HG03520 (cell line): Measurements from ENCODE around the gene ALCAM.
"Not testable (repeated sequence)": the region's sequence is repeated elsewhere in the genome, so short reads cannot be mapped to it uniquely, and the experiment has no call there.

Source experiments
- ATAC-seq: cut with Tn5 transposase; IDR thresholded peaks from one replicate; pipeline ENCODE4 v1.9.1; 2021; ENCODE audit warnings: mild to moderate bottlenecking, moderate library complexity; ENCODE audit not compliant: unreplicated experiment

Gene ALCAM

DNA sequence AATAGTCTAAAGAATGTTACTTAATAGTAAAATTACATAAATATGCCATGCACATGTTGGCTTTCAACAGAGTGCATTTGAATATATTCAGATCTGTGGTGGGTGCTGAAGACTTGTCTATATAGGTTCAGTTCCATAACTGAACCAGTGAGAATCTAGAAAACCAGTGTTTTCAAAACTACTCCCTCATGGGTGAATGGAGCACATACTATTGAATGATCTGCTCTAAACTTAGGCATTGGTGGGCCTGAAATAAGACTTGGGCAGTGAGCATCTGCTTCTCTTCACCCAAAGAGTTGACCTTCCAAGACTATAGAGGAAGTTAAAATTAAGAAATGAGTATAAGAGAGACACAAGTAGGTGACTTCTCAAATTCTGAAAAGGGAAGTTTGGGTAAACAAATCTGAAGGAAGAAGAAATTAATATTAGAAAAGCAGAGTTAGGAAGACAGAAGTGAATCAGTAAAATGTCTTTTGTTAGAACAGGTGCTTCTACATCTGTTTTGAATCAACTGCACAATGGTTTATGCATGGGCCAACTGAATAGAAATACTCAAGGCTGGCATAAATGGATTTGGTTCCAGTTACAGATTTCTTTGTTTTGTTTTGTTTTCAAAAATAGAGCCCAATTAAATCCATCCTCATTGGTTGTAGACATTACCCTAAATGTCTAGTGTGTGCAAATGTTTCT is 19.3 kb downstream of the ALCAM start:
- peak; percentile 74 for ATAC-seq

- ATAC-seq: no peak
These were observed 20.5 kb downstream of the ALCAM start for GRCh38 chr3:105387122-105387751.

DNA sequence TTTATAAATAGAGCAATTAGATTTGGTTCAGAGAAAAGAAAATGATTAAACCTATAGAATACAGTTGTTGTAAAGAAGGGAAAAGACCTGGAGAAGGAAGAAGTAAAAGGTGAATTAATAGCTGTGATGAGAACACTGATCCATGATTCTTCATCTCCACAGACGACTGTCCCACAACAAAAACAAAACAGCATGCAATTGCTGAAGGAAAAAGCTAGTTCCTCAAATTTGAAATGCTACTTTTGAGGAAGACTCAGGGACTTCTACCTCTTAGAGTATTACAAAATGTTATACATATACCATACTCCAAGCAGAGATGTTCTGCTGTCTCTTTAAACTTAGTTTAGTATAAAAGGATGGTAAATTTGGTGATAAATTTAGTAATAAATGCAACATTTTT is 21.5 kb downstream of the ALCAM start:
- ATAC-seq: no peak

DNA sequence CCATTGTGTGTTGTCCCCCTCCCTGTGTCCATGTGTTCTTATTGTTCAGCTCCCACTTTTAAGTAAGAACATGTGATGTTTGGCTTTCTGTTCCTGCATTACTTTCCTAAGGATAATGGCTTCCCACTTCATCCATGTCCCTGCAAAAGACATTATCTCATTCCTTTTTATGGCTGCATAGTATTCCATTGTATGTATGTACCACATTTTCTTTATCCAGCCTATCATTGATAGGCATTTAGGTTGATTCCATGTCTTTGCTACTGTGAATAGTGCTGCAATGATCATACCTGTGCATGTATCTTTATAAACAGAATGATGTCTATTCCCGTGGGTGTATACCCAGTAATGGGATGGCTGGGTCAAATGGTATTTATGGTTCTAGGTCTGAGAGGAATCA is 23.1 kb downstream of the ALCAM start:
- not testable (repeated sequence) for ATAC-seq

GRCh38 chr3:105392598-105392997 is 25.9 kb downstream of the ALCAM start:
- not testable (repeated sequence) for ATAC-seq

DNA sequence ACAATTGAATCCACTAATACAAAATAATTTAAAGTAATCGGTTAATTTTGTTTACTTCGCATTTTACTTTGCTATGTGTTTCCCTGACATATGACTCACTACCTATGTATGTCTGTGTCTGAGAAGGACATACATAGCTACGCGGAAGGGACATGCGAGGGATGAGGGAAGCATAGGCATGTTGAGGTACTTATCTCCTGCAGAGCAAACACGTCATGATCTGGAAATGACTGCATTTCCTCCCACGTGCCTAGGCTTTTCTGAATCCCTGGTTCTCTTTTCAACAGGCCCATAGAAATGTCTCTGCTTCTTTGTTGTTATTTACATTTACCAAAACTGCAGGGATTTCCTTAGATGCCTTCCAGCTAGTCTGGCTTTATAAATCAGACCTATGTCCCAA is 27.5 kb downstream of the ALCAM start:
- ATAC-seq: no peak

DNA sequence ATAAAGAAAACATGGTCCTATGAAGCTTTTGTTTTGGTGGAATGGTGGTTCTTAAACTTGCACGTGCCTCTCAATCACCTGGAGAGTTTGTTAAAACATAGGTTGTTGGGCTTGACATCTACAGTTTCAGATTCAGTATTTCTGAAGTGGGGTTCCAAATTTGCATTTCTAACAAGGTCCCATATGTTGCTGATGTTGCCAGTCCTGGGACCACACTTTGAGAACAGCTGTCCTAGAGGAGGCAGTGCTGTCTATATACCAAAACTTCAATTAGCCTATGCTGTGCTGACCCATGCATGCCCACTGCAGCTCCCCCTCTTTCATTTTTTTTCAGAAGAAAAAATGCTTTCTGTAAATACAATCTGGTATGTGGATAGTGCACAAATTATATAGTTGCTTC is 31.3 kb downstream of the ALCAM start:
- no peak for ATAC-seq

- ATAC-seq: no peak
These were observed 31.7 kb downstream of the ALCAM start for GRCh38 chr3:105398437-105398836.

DNA sequence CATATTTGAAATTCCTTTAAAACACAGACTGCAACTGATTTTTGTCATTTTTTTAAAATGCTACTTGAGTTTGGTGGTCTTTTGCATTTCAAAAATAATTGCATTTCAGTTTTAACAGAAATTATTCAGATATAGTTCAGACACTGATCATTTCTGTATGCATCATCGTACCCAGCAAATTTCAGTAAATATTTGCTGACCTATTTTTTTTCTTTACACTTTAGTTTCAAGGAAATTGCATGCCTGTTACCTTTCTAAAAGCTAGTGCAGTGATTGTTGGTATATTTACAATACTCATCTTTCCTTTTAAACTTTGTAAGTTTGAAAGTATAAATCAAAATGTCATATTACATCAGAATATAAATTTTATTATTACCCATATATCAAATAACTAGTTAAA is 32.4 kb downstream of the ALCAM start:
- no peak for ATAC-seq

GRCh38 chr3:105399611-105400010 is 32.9 kb downstream of the ALCAM start:
- ATAC-seq: no peak

GRCh38 chr3:105401254-105401653 is 34.5 kb downstream of the ALCAM start:
- ATAC-seq: no peak

DNA sequence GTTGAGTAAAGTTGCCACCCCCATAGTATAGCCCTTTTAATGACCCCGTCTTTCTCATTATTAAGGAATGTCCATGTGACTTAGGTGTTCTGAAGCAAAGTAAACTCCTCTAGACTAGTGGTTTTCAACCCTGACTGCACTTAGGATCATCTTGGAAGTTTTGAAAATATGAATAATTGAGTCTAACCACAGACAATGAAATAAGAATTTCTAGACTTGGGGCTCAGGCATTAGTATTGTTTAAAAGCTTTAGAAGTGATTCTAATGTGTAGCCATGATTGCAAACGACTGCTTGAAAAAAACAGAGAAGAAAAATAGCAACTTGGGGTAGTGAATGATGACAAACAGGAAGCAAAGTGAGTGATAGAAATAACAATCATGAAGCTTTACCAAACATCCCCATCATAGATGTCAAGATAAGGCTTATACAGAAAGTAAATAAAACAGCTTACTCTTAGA is 35.0 kb downstream of the ALCAM start:
- ATAC-seq: no peak

GRCh38 chr3:105402287-105402801 is 35.6 kb downstream of the ALCAM start:
- ATAC-seq: no peak

GRCh38 chr3:105403034-105403433 is 36.3 kb downstream of the ALCAM start:
- ATAC-seq: not testable (repeated sequence)

GRCh38 chr3:105406268-105406667 is 39.6 kb downstream of the ALCAM start:
- no peak for ATAC-seq

GRCh38 chr3:105409364-105409763 is 42.7 kb downstream of the ALCAM start:
- ATAC-seq: no peak

DNA sequence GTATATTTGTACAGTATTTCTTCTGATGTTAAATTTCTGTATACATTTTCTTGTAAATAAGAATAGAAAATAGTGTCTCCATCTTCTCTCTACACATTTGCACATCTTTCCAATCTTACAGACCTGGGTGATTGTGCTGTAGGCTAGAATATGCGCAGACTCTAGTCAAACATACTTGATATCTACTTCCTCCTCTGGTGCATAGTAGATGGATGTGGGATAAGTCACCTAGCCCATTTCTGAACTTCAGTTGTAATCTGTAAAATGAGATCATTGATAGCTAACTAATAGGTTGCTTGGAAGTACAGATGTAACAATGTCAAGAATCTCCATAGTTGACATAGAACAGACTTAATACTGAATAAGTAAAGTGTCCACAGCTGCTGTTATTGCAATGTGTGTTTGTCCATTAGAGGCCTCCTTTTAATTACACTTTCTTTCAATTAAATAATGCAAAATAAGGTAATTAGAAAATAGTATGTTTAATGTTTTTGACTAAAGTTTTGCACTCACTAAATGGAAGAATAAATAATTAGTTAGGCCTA is 46.7 kb downstream of the ALCAM start:
- ATAC-seq: no peak

- no peak for ATAC-seq
These were observed 48.1 kb downstream of the ALCAM start for GRCh38 chr3:105414841-105415240.

DNA sequence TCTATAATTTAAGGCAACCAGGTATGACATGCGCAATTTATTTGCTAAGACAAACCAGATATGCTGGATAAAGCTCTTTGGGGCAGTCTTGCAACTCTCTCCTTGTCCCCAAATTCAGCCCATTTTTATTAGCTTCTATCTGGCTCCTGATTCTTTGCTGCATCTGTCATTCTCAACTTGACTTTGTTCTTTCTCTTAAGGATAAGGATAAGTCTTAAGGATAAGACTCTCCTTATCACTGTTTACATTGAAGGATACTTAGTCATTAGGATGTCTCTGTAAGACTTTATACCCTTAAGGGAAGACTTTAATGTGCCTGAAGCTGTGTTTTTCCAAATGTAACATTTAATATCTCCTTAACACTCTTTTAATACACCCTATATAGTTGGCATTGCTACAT is 49.2 kb downstream of the ALCAM start:
- ATAC-seq: no peak

- no peak for ATAC-seq
These were observed 51.0 kb downstream of the ALCAM start for GRCh38 chr3:105417525-105418289.

DNA sequence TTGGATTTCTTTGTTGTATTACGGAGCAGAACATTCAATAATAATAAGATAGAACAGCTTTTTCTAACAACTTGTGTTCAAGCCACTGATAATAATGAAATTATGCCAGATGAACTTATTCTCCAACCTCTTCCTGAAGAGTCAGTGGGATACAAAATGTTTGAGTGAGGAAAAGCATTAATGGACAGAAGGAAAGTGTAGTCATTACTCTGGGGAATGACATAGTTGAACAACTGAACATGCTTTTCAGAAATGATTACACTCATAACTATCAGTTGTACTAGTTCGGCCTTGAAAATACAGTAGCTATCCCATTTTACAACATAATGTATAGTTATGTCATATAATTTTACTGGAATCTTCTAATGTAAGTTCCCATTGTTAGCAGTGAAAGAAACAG is 55.9 kb downstream of the ALCAM start:
- no peak for ATAC-seq
